GM18517 (cell line): ENCODE results near the gene NT5E.
A peak's percentile ranks its signal among the peaks of the same experiment; 100 is the strongest.
"Not testable (repeated sequence)": the region's sequence is repeated elsewhere in the genome, so short reads cannot be mapped to it uniquely, and the experiment has no call there.

Experiments used
- ATAC-seq: cut with Tn5 transposase; IDR thresholded peaks from one replicate; pipeline ENCODE4 v1.9.1; 2021; ENCODE audit warnings: mild to moderate bottlenecking, moderate library complexity; ENCODE audit not compliant: unreplicated experiment

NT5E gene

GRCh38 chr6:85449818-85450759 lies at the start of gene NT5E:
TSS of gene NT5E (plus strand) at chr6:85450083. CDS start at chr6:85450140, 57 bp downstream.
- ATAC-seq: peak; percentile 78

- no peak for ATAC-seq
Observed at GRCh38 chr6:85400331-85400730, 49.6 kb upstream of the NT5E start.

GRCh38 chr6:85401186-85402021 lies 48.5 kb upstream of the NT5E start:
- ATAC-seq: no peak

GRCh38 chr6:85402071-85402470 lies 47.8 kb upstream of the NT5E start:
- ATAC-seq: no peak

- ATAC-seq: no peak
Observed at GRCh38 chr6:85402922-85403321, 47.0 kb upstream of the NT5E start.

- no peak for ATAC-seq
Observed at GRCh38 chr6:85403331-85404015, 46.4 kb upstream of the NT5E start.

GRCh38 chr6:85404016-85404563 lies 45.8 kb upstream of the NT5E start:
- not testable (repeated sequence) for ATAC-seq

GRCh38 chr6:85404564-85405174 lies 45.2 kb upstream of the NT5E start:
- ATAC-seq: peak; percentile 25

- peak; percentile 70 for ATAC-seq
Observed at GRCh38 chr6:85405175-85405852, 44.6 kb upstream of the NT5E start.

- no peak for ATAC-seq
Observed at GRCh38 chr6:85405853-85406198, 44.1 kb upstream of the NT5E start.

GRCh38 chr6:85406641-85407075 lies 43.2 kb upstream of the NT5E start:
- no peak for ATAC-seq

GRCh38 chr6:85408039-85408438 lies 41.8 kb upstream of the NT5E start:
- no peak for ATAC-seq

GRCh38 chr6:85412911-85413430 lies 36.9 kb upstream of the NT5E start:
- ATAC-seq: no peak

GRCh38 chr6:85416049-85416448 lies 33.8 kb upstream of the NT5E start:
- ATAC-seq: no peak

GRCh38 chr6:85416766-85417165 lies 33.1 kb upstream of the NT5E start:
- no peak for ATAC-seq

- ATAC-seq: no peak
Observed at GRCh38 chr6:85417336-85417735, 32.5 kb upstream of the NT5E start.

GRCh38 chr6:85418059-85418458 lies 31.8 kb upstream of the NT5E start:
- no peak for ATAC-seq

- no peak for ATAC-seq
Observed at GRCh38 chr6:85419046-85419759, 30.7 kb upstream of the NT5E start.

- ATAC-seq: no peak
Observed at GRCh38 chr6:85420551-85420950, 29.3 kb upstream of the NT5E start.
